Endothelial cell of umbilical vein (primary cell): ENCODE measurements around the gene KCNJ8. TPM values are rescaled to one million over a fixed set of nuclear protein-coding genes. Genes with fewer than 3 reads are reported as not detected.

Experiments
- BruUV-seq: library from RNA; stranded (reverse); fragments of 400-500 nt; replicated peaks from 2 replicates; lab custom pipeline; 2021; lab: Mats Ljungman, UMichigan
- CTCF ChIA-PET: fragments of 300-600, 350-600 bp; sonication (Branson Sonifier 250); formaldehyde crosslinking; loops from one replicate; lab custom pipeline; 2021; ENCODE audit warnings: antibody characterized with exemption, inconsistent platforms; lab: Charles Lee
- POLR2A ChIA-PET: fragments of 300-600, 350-600 bp; sonication (Branson Sonifier 250); formaldehyde crosslinking; loops from one replicate; lab custom pipeline; 2021; ENCODE audit warnings: antibody characterized with exemption, inconsistent platforms; lab: Charles Lee
- DNase-seq: peaks from one replicate; pipeline ENCODE4 v3.0.0-alpha.2; 2011; ENCODE audit warnings: low read depth, low spot score
- FAIRE-seq: peaks from 2 replicates; lab custom pipeline; 2011; peaks lifted over from hg19 to GRCh38; lab: Jason Lieb, UNC
- H2AFZ ChIP-seq: 2 replicates; pipeline ENCODE4 v1.6.0; 2012; ENCODE audit warnings: low read depth, low read length, control low read depth, inconsistent platforms
- H3K27ac ChIP-seq: 2 replicates; pipeline ENCODE4 v1.5.1; 2011; ENCODE audit warnings: low read depth, mild to moderate bottlenecking, control low read depth, low read length, moderate library complexity; ENCODE audit not compliant: insufficient read depth
- H3K27me3 ChIP-seq, 2 experiments: 2 replicates each; pipeline versions ENCODE4 v1.6.0 to v1.6.1; 2011; ENCODE audit warnings: low read length in 2 of 2, mixed read lengths in 1 of 2; ENCODE audit not compliant: control insufficient read depth in 2 of 2, insufficient read depth in 2 of 2
- H3K36me3 ChIP-seq, 2 experiments: 2 replicates in 1 of 2; 3 replicates in 1 of 2; pipeline ENCODE4 v1.5.1; 2011; ENCODE audit warnings: low read length in 2 of 2, mild to moderate bottlenecking in 1 of 2, moderate library complexity in 1 of 2; ENCODE audit not compliant: control insufficient read depth in 2 of 2, insufficient read depth in 2 of 2; ENCODE audit errors: extremely low read depth in 1 of 2
- H3K4me1 ChIP-seq: 3 replicates; pipeline ENCODE4 v1.5.1; 2011; ENCODE audit warnings: mild to moderate bottlenecking, low read length; ENCODE audit not compliant: control insufficient read depth, insufficient read depth; ENCODE audit errors: extremely low read depth
- H3K4me2 ChIP-seq: 2 replicates; pipeline ENCODE4 v1.6.1; 2011; ENCODE audit warnings: low read length, control low read depth, mixed read lengths; ENCODE audit not compliant: insufficient read depth
- H3K4me3 ChIP-seq, 3 experiments: fragments of 200-600 bp in 1 of 3; sonication (generic), shearing (Covaris generic) in 1 of 3; replicated peaks in 1 of 3; 2 replicates each; pipeline ENCODE4 v1.5.1; 2011 to 2016; ENCODE audit warnings: control low read depth in 3 of 3, low read length in 3 of 3, mild to moderate bottlenecking in 2 of 3, inconsistent platforms in 1 of 3, low read depth in 1 of 3, moderate library complexity in 1 of 3; ENCODE audit not compliant: insufficient read depth in 1 of 3
- H3K79me2 ChIP-seq: 2 replicates; pipeline ENCODE4 v1.6.0; 2012; ENCODE audit warnings: low read length, inconsistent platforms; ENCODE audit not compliant: control insufficient read depth, insufficient read depth
- H3K9ac ChIP-seq: replicated peaks from 2 replicates; pipeline ENCODE3; 2011; ENCODE audit warnings: low read length, control low read depth; ENCODE audit not compliant: insufficient read depth; ENCODE audit errors: extremely low read depth
- H3K9me1 ChIP-seq: replicated peaks from 3 replicates; pipeline ENCODE4 v1.6.0; 2011; ENCODE audit warnings: mild to moderate bottlenecking, low read length; ENCODE audit not compliant: control insufficient read depth, insufficient read depth; ENCODE audit errors: extremely low read depth
- H3K9me3 ChIP-seq: replicated peaks from 2 replicates; pipeline ENCODE4 v1.5.1; 2012; ENCODE audit warnings: low read length, inconsistent platforms; ENCODE audit not compliant: control insufficient read depth, insufficient read depth
- H4K20me1 ChIP-seq: replicated peaks from 2 replicates; pipeline ENCODE3; 2011; ENCODE audit warnings: mild to moderate bottlenecking, low read length; ENCODE audit not compliant: control insufficient read depth, insufficient read depth; ENCODE audit errors: extremely low read depth
- EZH2 ChIP-seq: IDR thresholded peaks from 2 replicates; pipeline ENCODE4 v1.6.1; 2012; ENCODE audit warnings: borderline replicate concordance, low read depth, mild to moderate bottlenecking, moderate library complexity, low read length, inconsistent platforms; ENCODE audit not compliant: severe bottlenecking
- FOS ChIP-seq: IDR thresholded peaks from 2 replicates; pipeline ENCODE4 v1.6.1; 2011; ENCODE audit warnings: mild to moderate bottlenecking, low read length, moderate library complexity, borderline replicate concordance; ENCODE audit not compliant: insufficient read depth
- GATA2 ChIP-seq: IDR thresholded peaks from 2 replicates; pipeline ENCODE4 v1.7.0; 2011; ENCODE audit warnings: low read depth, mild to moderate bottlenecking, moderate library complexity, mixed read lengths, low read length; ENCODE audit not compliant: insufficient read length, insufficient read depth
- JUN ChIP-seq: IDR thresholded peaks from 2 replicates; pipeline ENCODE4 v1.6.1; 2011; ENCODE audit warnings: borderline replicate concordance, low read depth; ENCODE audit not compliant: insufficient read length, insufficient read depth
- MAX ChIP-seq: IDR thresholded peaks from 2 replicates; pipeline ENCODE4 v1.6.1; 2011; ENCODE audit not compliant: insufficient read depth, insufficient read length
- MYC ChIP-seq: IDR thresholded peaks from one replicate; pipeline ENCODE4 v1.6.1; 2011; ENCODE audit warnings: mild to moderate bottlenecking, low read depth, low read length
- POLR2A ChIP-seq: IDR thresholded peaks from 2 replicates; pipeline ENCODE4 v1.6.1; 2012; ENCODE audit warnings: low read depth, mild to moderate bottlenecking, control low read depth, low read length
- POLR2AphosphoS5 ChIP-seq: IDR thresholded peaks from 2 replicates; pipeline ENCODE4 v1.6.1; 2012; ENCODE audit warnings: low read depth, mild to moderate bottlenecking, control low read depth, low read length, moderate library complexity; ENCODE audit not compliant: insufficient read depth
- dilution Hi-C: fragments of 300-500 bp; cut with MboI; formaldehyde crosslinking; loops from one replicate; pipeline ENCODE4 v1.15.0; 2019; ENCODE audit warnings: low sequenced_read_pairs; ENCODE audit not compliant: extremely low pct_ligation_motif_present
- intact Hi-C: fragments of 100-400 bp; cut with micrococcal nuclease; formaldehyde crosslinking; loops from one replicate; pipeline ENCODE4 v1.10.0; 2022
- polyA plus RNA-seq, 4 experiments: library from polyadenylated mRNA; depleted of rRNA in 3 of 4; stranded (reverse) in 3 of 4; unstranded in 1 of 4; fragments of >200 nt; gene quantifications; 2 replicates each; pipeline versions ENCODE4 v1.2.1 to v1.2.3, GENCODE V29; 2011 to 2012; ENCODE audit warnings: missing spikeins in 1 of 4
- total RNA-seq: library from RNA; stranded (reverse); gene quantifications from 2 replicates; pipeline ENCODE4 v1.2.3, GENCODE V29; 2021
- TF ChIP-seq, protein P1 (sequence below), 2 donors: IDR thresholded peaks; 1 replicate in 1 of 2; 2 replicates in 1 of 2; pipeline ENCODE4 v1.5.1; 2011; ENCODE audit warnings: low read length in 2 of 2, mild to moderate bottlenecking in 2 of 2, moderate library complexity in 2 of 2, control low read depth in 1 of 2, inconsistent platforms in 1 of 2, low read depth in 1 of 2; ENCODE audit not compliant: insufficient read depth in 1 of 2; ENCODE audit errors: extremely low read depth in 1 of 2

Gene KCNJ8
- total and polyA plus RNA-seq, 2 donors (not counting 3 experiments of a cell fraction or from before 2014, with no cell fraction given), result not detected

DNA sequence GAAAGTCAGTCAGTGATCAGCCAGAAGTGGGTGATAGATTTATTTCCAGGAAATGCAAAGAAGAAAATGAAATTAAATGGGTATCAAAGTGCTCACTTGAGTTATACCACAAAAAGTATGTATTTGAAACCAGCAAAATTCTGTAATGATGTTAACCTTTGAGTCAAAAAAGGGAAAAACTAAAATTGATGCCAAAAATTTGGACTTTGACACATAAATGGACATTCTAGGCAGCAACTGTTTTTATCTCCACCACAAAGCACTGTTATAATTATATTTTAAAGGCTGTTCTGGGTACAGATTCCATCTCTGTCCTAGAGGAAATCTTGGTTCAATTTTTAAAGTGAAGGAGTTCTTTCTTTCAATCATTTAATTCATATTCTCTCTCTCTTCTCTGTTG, 31.7 kb upstream of the KCNJ8 start:
- DNase-seq (no peak), FAIRE-seq (no peak)
- Histone ChIP-seq H3K27me3 (no peaks in the 10 kb centered on the region), H3K27ac (no peak overlapping the region), H3K79me2 (no peaks in the 10 kb centered on the region), H4K20me1 (no peaks in the 10 kb centered on the region), H3K4me1 (no peaks in the 10 kb centered on the region), H2AFZ (no peak overlapping the region), H3K9me3 (no peaks in the 10 kb centered on the region), H3K9ac (no peak overlapping the region), H3K4me2 (no peak overlapping the region), H3K4me3 (no peak overlapping the region), H3K9me1 (no peaks in the 10 kb centered on the region), H3K36me3 (no peaks in the 10 kb centered on the region)
- dilution Hi-C loops, result no loop called here
- CTCF ChIA-PET, result no interaction called here
- POLR2A ChIA-PET, result no interaction called here
- intact Hi-C loops, result no loop called here
- no TSS peak for BruUV-seq
- TF ChIP-seq POLR2A (no peak), EZH2 (no peak), FOS (no peak), POLR2AphosphoS5 (no peak), MAX (no peak), JUN (no peak), GATA2 (no peak), MYC (no peak)
- TF ChIP-seq, protein P1, sequence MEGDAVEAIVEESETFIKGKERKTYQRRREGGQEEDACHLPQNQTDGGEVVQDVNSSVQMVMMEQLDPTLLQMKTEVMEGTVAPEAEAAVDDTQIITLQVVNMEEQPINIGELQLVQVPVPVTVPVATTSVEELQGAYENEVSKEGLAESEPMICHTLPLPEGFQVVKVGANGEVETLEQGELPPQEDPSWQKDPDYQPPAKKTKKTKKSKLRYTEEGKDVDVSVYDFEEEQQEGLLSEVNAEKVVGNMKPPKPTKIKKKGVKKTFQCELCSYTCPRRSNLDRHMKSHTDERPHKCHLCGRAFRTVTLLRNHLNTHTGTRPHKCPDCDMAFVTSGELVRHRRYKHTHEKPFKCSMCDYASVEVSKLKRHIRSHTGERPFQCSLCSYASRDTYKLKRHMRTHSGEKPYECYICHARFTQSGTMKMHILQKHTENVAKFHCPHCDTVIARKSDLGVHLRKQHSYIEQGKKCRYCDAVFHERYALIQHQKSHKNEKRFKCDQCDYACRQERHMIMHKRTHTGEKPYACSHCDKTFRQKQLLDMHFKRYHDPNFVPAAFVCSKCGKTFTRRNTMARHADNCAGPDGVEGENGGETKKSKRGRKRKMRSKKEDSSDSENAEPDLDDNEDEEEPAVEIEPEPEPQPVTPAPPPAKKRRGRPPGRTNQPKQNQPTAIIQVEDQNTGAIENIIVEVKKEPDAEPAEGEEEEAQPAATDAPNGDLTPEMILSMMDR (IDR thresholded peaks at IDR 0.05; ENCODE audit: extremely low read depth in 1 of 2, insufficient read depth in 1 of 2, low read depth in 1 of 2, low read length in 2 of 2), result no peak
